ENCODE results near the gene SMARCB1. TPM values are rescaled to one million over a fixed set of nuclear protein-coding genes. Genes with fewer than 3 reads are reported as not detected.

Gene SMARCB1
- total RNA-seq, 2 donors from 2014 or later = 41.4 to 45.9 TPM

- Histone ChIP-seq H3K27me3 (no peaks in the 10 kb centered on the region), H3K4me1 (peaks cover 0 to 25% of the 10 kb centered on the region in 2 donors), H3K27ac (no peak overlapping the region), H3K36me3 (no peaks in the 10 kb centered on the region), H3K9me3 (no peaks in the 10 kb centered on the region), H3K4me3 (no peak overlapping the region)
- TF ChIP-seq CTCF (IDR thresholded peaks at IDR 0.05) = no peak
- DNase-seq (ENCODE audit: low spot score) = no peak
Observed at GRCh38 chr22:23782252-23782651, 4.5 kb upstream of the SMARCB1 start.

GRCh38 chr22:23782703-23783102, 4.1 kb upstream of the SMARCB1 start:
- no peak for DNase-seq (ENCODE audit: low spot score)
- Histone ChIP-seq H3K9me3 (no peaks in the 10 kb centered on the region), H3K4me1 (peaks cover 0 to 25% of the 10 kb centered on the region in 2 donors), H3K27ac (no peak overlapping the region), H3K4me3 (no peak overlapping the region), H3K36me3 (no peaks in the 10 kb centered on the region), H3K27me3 (no peaks in the 10 kb centered on the region)
- TF ChIP-seq CTCF (IDR thresholded peaks at IDR 0.05) = no peak

GRCh38 chr22:23783265-23784150, 3.3 kb upstream of the SMARCB1 start:
- no peak for DNase-seq (ENCODE audit: low spot score)
- H3K9me3 ChIP-seq = no peaks in the 10 kb centered on the region
- no peaks in the 10 kb centered on the region for H3K27me3 ChIP-seq
- H3K36me3 ChIP-seq = no peaks in the 10 kb centered on the region
- peaks cover 0 to 26% of the 10 kb centered on the region in 2 donors for H3K4me1 ChIP-seq
- no peak for TF ChIP-seq CTCF (IDR thresholded peaks at IDR 0.05)
- no peak overlapping the region for H3K27ac ChIP-seq
- no peak overlapping the region for H3K4me3 ChIP-seq

- H3K9me3 ChIP-seq = no peaks in the 10 kb centered on the region
- no peak overlapping the region for H3K27ac ChIP-seq
- no peaks in the 10 kb centered on the region for H3K36me3 ChIP-seq
- no peak for DNase-seq (ENCODE audit: low spot score)
- no peak for TF ChIP-seq CTCF (IDR thresholded peaks at IDR 0.05)
- no peaks in the 10 kb centered on the region for H3K27me3 ChIP-seq
- peaks cover 0 to 34% of the 10 kb centered on the region in 2 donors for H3K4me1 ChIP-seq
- H3K4me3 ChIP-seq = no peak overlapping the region
Observed at GRCh38 chr22:23784215-23784732, 2.5 kb upstream of the SMARCB1 start.

GRCh38 chr22:23786261-23786710, 480 bp upstream of the SMARCB1 start:
- Histone ChIP-seq H3K27me3 (no peaks in the 10 kb centered on the region), H3K9me3 (no peaks in the 10 kb centered on the region), H3K4me3 (peak overlapping the region; percentile 95 to 98), H3K27ac (peak overlapping the region; percentile 100), H3K4me1 (peaks cover 0 to 50% of the 10 kb centered on the region in 2 donors), H3K36me3 (no peaks in the 10 kb centered on the region)
- DNase-seq (ENCODE audit: low spot score) = no peak
- TF ChIP-seq CTCF (IDR thresholded peaks at IDR 0.05) = no peak

All from right atrium auricular region (tissue), 2 donors.